ENCODE results near the gene SART3.
"Not testable (repeated sequence)": the region's sequence is repeated elsewhere in the genome, so short reads cannot be mapped to it uniquely, and the experiment has no call there.

The SART3 gene

GRCh38 chr12:108581311-108582227 is 20.6 kb upstream of the SART3 start:
- no peaks in the 10 kb centered on the region for H3K4me1 ChIP-seq
- peaks cover 2% of the 10 kb centered on the region; the same call in 1 of the 2 replicates for H3K27me3 ChIP-seq (ENCODE audit: low read depth)
- no peaks in the 10 kb centered on the region for H3K9me3 ChIP-seq
- no peaks in the 10 kb centered on the region for H3K36me3 ChIP-seq (replicated peaks)
- in situ Hi-C loops (cut with MboI; ENCODE audit: low sequenced_read_pairs) = no loop called here
- H3K4me3 ChIP-seq = no peak overlapping the region
- no peak for DNase-seq (ENCODE audit: low spot score in 2 of 2)

- Histone ChIP-seq H3K4me1 (no peaks in the 10 kb centered on the region), H3K27me3 (ENCODE audit: low read depth) (peaks cover 2% of the 10 kb centered on the region; the same call in 1 of the 2 replicates), H3K9me3 (no peaks in the 10 kb centered on the region), H3K4me3 (no peak overlapping the region), H3K36me3 (replicated peaks) (no peaks in the 10 kb centered on the region)
- in situ Hi-C loops (cut with MboI; ENCODE audit: low sequenced_read_pairs) = no loop called here
- no peak for DNase-seq (ENCODE audit: low spot score in 2 of 2)
Measured at GRCh38 chr12:108580531-108580930, 19.6 kb upstream of the SART3 start.

GRCh38 chr12:108578813-108579212 is 17.8 kb upstream of the SART3 start:
- DNase-seq (ENCODE audit: low spot score in 2 of 2) = no peak
- Histone ChIP-seq H3K9me3 (no peaks in the 10 kb centered on the region), H3K4me1 (no peaks in the 10 kb centered on the region), H3K4me3 (no peak overlapping the region), H3K36me3 (replicated peaks) (no peaks in the 10 kb centered on the region), H3K27me3 (ENCODE audit: low read depth) (no peaks in the 10 kb centered on the region)
- in situ Hi-C loops (cut with MboI; ENCODE audit: low sequenced_read_pairs) = no loop called here

GRCh38 chr12:108578264-108578663 is 17.3 kb upstream of the SART3 start:
- DNase-seq (ENCODE audit: low spot score in 2 of 2) = no peak

GRCh38 chr12:108577458-108577857 is 16.5 kb upstream of the SART3 start:
- Histone ChIP-seq H3K27me3 (ENCODE audit: low read depth) (no peaks in the 10 kb centered on the region), H3K4me3 (no peak overlapping the region), H3K4me1 (no peaks in the 10 kb centered on the region), H3K36me3 (replicated peaks) (no peaks in the 10 kb centered on the region), H3K9me3 (no peaks in the 10 kb centered on the region)
- in situ Hi-C loops (cut with MboI; ENCODE audit: low sequenced_read_pairs) = no loop called here
- DNase-seq (ENCODE audit: low spot score in 2 of 2) = no peak

More at GRCh38 chr12:108578264-108578663, 17.3 kb upstream of the SART3 start:
- Histone ChIP-seq H3K27me3 (ENCODE audit: low read depth) (no peaks in the 10 kb centered on the region), H3K4me3 (no peak overlapping the region), H3K9me3 (no peaks in the 10 kb centered on the region), H3K36me3 (replicated peaks) (no peaks in the 10 kb centered on the region), H3K4me1 (no peaks in the 10 kb centered on the region)
- in situ Hi-C loops (cut with MboI; ENCODE audit: low sequenced_read_pairs) = no loop called here

GRCh38 chr12:108576660-108577234 is 15.8 kb upstream of the SART3 start:
- Histone ChIP-seq H3K4me1 (no peaks in the 10 kb centered on the region), H3K4me3 (no peak overlapping the region), H3K27me3 (ENCODE audit: low read depth) (no peaks in the 10 kb centered on the region), H3K9me3 (no peaks in the 10 kb centered on the region), H3K36me3 (replicated peaks) (no peaks in the 10 kb centered on the region)
- in situ Hi-C loops (cut with MboI; ENCODE audit: low sequenced_read_pairs) = no loop called here
- DNase-seq (ENCODE audit: low spot score in 2 of 2) = no peak

GRCh38 chr12:108575199-108575912 is 14.4 kb upstream of the SART3 start:
- DNase-seq (ENCODE audit: low spot score in 2 of 2) = no peak
- Histone ChIP-seq H3K4me1 (no peaks in the 10 kb centered on the region), H3K4me3 (no peak overlapping the region), H3K9me3 (no peaks in the 10 kb centered on the region), H3K27me3 (ENCODE audit: low read depth) (no peaks in the 10 kb centered on the region), H3K36me3 (replicated peaks) (no peaks in the 10 kb centered on the region)
- in situ Hi-C loops (cut with MboI; ENCODE audit: low sequenced_read_pairs) = no loop called here

- H3K4me1 ChIP-seq; H3K4me3 ChIP-seq; H3K9me3 ChIP-seq; in situ Hi-C loops (cut with MboI; ENCODE audit: low sequenced_read_pairs); DNase-seq (ENCODE audit: low spot score in 2 of 2); H3K36me3 ChIP-seq (replicated peaks); H3K27me3 ChIP-seq (ENCODE audit: low read depth): not testable (repeated sequence)
Measured at GRCh38 chr12:108574276-108574675, 13.3 kb upstream of the SART3 start.

GRCh38 chr12:108573317-108573716 is 12.3 kb upstream of the SART3 start:
- H3K27me3 ChIP-seq (ENCODE audit: low read depth) = no peaks in the 10 kb centered on the region
- H3K4me1 ChIP-seq = no peaks in the 10 kb centered on the region
- no peak overlapping the region for H3K4me3 ChIP-seq
- peaks cover 4% of the 10 kb centered on the region for H3K36me3 ChIP-seq (replicated peaks)
- in situ Hi-C loops (cut with MboI; ENCODE audit: low sequenced_read_pairs) = no loop called here
- H3K9me3 ChIP-seq = no peaks in the 10 kb centered on the region
- no peak for DNase-seq (ENCODE audit: low spot score in 2 of 2)

GRCh38 chr12:108572166-108572790 is 11.3 kb upstream of the SART3 start:
- in situ Hi-C loops (cut with MboI; ENCODE audit: low sequenced_read_pairs) = no loop called here
- H3K9me3 ChIP-seq = no peaks in the 10 kb centered on the region
- H3K36me3 ChIP-seq (replicated peaks) = peaks cover 15% of the 10 kb centered on the region
- no peaks in the 10 kb centered on the region for H3K4me1 ChIP-seq
- H3K4me3 ChIP-seq = no peak overlapping the region
- DNase-seq (ENCODE audit: low spot score in 2 of 2) = no peak
- H3K27me3 ChIP-seq (ENCODE audit: low read depth) = no peaks in the 10 kb centered on the region

GRCh38 chr12:108571609-108572165 is 10.7 kb upstream of the SART3 start:
- peaks cover 21% of the 10 kb centered on the region for H3K36me3 ChIP-seq (replicated peaks)
- in situ Hi-C loops (cut with MboI; ENCODE audit: low sequenced_read_pairs) = no loop called here

GRCh38 chr12:108570743-108571608 is 10.0 kb upstream of the SART3 start:
- H3K36me3 ChIP-seq (replicated peaks) = peaks cover 28% of the 10 kb centered on the region
- no peak overlapping the region for H3K4me3 ChIP-seq
- H3K9me3 ChIP-seq = no peaks in the 10 kb centered on the region
- in situ Hi-C loops (cut with MboI; ENCODE audit: low sequenced_read_pairs) = no loop called here
- no peaks in the 10 kb centered on the region for H3K4me1 ChIP-seq
- no peaks in the 10 kb centered on the region for H3K27me3 ChIP-seq (ENCODE audit: low read depth)
- no peak for DNase-seq (ENCODE audit: low spot score in 2 of 2)

More at GRCh38 chr12:108571609-108572165, 10.7 kb upstream of the SART3 start:
- Histone ChIP-seq H3K9me3 (no peaks in the 10 kb centered on the region), H3K4me1 (no peaks in the 10 kb centered on the region), H3K4me3 (no peak overlapping the region), H3K27me3 (ENCODE audit: low read depth) (no peaks in the 10 kb centered on the region)
- DNase-seq (ENCODE audit: low spot score in 2 of 2) = no peak

Data from HAP-1 (cell line).